SK-N-SH treated with all-trans-retinoic acid at 6 μM for 48 hours (cell line): Measurements from ENCODE around the gene SUCO.

Source experiments
- ARNTL ChIP-seq: fragments of 450-650 bp; formaldehyde crosslinking; IDR thresholded peaks from 2 replicates; pipeline ENCODE4 v1.5.0; 2020; ENCODE audit warnings: low read depth, mild to moderate bottlenecking, moderate library complexity, borderline replicate concordance
- BACH2 ChIP-seq: fragments of 250-450 bp; sonication (Bioruptor Pico); IDR thresholded peaks from 2 replicates; pipeline ENCODE4 v1.9.0; 2021; ENCODE audit warnings: mild to moderate bottlenecking, borderline replicate concordance
- CREB5 ChIP-seq: fragments of 250-450 bp; sonication (Bioruptor Pico); IDR thresholded peaks from 2 replicates; pipeline ENCODE4 v1.5.1; 2020; ENCODE audit warnings: low read depth, mild to moderate bottlenecking, moderate library complexity
- CSDC2 ChIP-seq: fragments of 250-450 bp; sonication (Bioruptor Pico); IDR thresholded peaks from 2 replicates; pipeline ENCODE4 v1.5.0; 2020; ENCODE audit warnings: mild to moderate bottlenecking, moderate library complexity
- CSRNP3 ChIP-seq: fragments of 250-450 bp; sonication (Bioruptor Pico); IDR thresholded peaks from 2 replicates; pipeline ENCODE4 v1.5.1; 2021; ENCODE audit warnings: mild to moderate bottlenecking, moderate library complexity
- ISL1 ChIP-seq: fragments of 250-450 bp; sonication (Bioruptor Pico); IDR thresholded peaks from 2 replicates; pipeline ENCODE4 v2.1.2; 2022; ENCODE audit warnings: mild to moderate bottlenecking, moderate library complexity
- PATZ1 ChIP-seq: fragments of 250-450 bp; sonication (Bioruptor Pico); IDR thresholded peaks from 2 replicates; pipeline ENCODE4 v1.8.0; 2020; ENCODE audit warnings: mild to moderate bottlenecking, moderate library complexity, borderline replicate concordance
- POU6F1 ChIP-seq: fragments of 250-450 bp; sonication (Bioruptor Pico); IDR thresholded peaks from 2 replicates; pipeline ENCODE4 v1.8.0; 2021; ENCODE audit warnings: low read depth, mild to moderate bottlenecking, moderate library complexity, borderline replicate concordance
- RARB ChIP-seq: fragments of 250-450 bp; sonication (Bioruptor Pico); IDR thresholded peaks from 2 replicates; pipeline ENCODE4 v1.8.0; 2021; ENCODE audit warnings: mild to moderate bottlenecking, moderate library complexity
- TOX ChIP-seq: fragments of 250-450 bp; sonication (Bioruptor Pico); IDR thresholded peaks from 2 replicates; pipeline ENCODE4 v1.8.0; 2021; ENCODE audit warnings: mild to moderate bottlenecking, moderate library complexity, borderline replicate concordance
- TSHZ2 ChIP-seq: fragments of 250-450 bp; sonication (Bioruptor Pico); IDR thresholded peaks from 2 replicates; pipeline ENCODE4 v1.5.0; 2020; ENCODE audit warnings: mild to moderate bottlenecking, moderate library complexity
- ZFP3 ChIP-seq: fragments of 250-450 bp; sonication (Bioruptor Pico); IDR thresholded peaks from 2 replicates; pipeline ENCODE4 v1.5.0; 2020; ENCODE audit warnings: mild to moderate bottlenecking, moderate library complexity

- TF ChIP-seq ISL1 (CRISPR knock-in tag) (no peak), ZFP3 (no peak), RARB (CRISPR knock-in tag) (no peak), CREB5 (no peak), POU6F1 (no peak), CSRNP3 (CRISPR knock-in tag) (no peak), ARNTL (CRISPR knock-in tag) (no peak), PATZ1 (no peak), BACH2 (no peak), CSDC2 (CRISPR knock-in tag) (no peak), TOX (CRISPR knock-in tag) (no peak), TSHZ2 (no peak)
These were observed 44.6 kb upstream of the SUCO start for GRCh38 chr1:172488393-172488792.
